ENCODE measurements around the gene KCNQ1. TPM values are rescaled to one million over a fixed set of nuclear protein-coding genes. Genes with fewer than 3 reads are reported as not detected.

Gene KCNQ1
- total RNA-seq, 1 donor from 2014 or later = 0.86 TPM

GRCh38 chr11:2833051-2833715 lies 388.4 kb downstream of the KCNQ1 start:
- H3K27ac Mint-ChIP-seq (ENCODE audit: unreplicated experiment) = no peak overlapping the region
- no peak for TF ChIP-seq CTCF (conservative IDR thresholded peaks at IDR 0.05)
- H3K4me3 Mint-ChIP-seq = no peak overlapping the region
- no peak for DNase-seq (ENCODE audit: low read depth, low spot score)
- H3K4me1 Mint-ChIP-seq = peaks cover 30% of the 10 kb centered on the region
- peaks cover 7% of the 10 kb centered on the region for H3K27me3 Mint-ChIP-seq (ENCODE audit: low read depth)
- peaks cover 9% of the 10 kb centered on the region for H3K36me3 Mint-ChIP-seq (ENCODE audit: low read depth)
- H3K9me3 Mint-ChIP-seq = peaks cover 14% of the 10 kb centered on the region

GRCh38 chr11:2833716-2834502 lies 389.1 kb downstream of the KCNQ1 start:
- Mint-ChIP-seq H3K36me3 (ENCODE audit: low read depth) (peaks cover 3% of the 10 kb centered on the region), H3K27me3 (ENCODE audit: low read depth) (peaks cover 7% of the 10 kb centered on the region)
- no peak for TF ChIP-seq CTCF (conservative IDR thresholded peaks at IDR 0.05)

GRCh38 chr11:2834503-2835273 lies 389.9 kb downstream of the KCNQ1 start:
- H3K9me3 Mint-ChIP-seq = no peaks in the 10 kb centered on the region
- H3K4me3 Mint-ChIP-seq = no peak overlapping the region
- DNase-seq (ENCODE audit: low read depth, low spot score) = no peak
- H3K27me3 Mint-ChIP-seq (ENCODE audit: low read depth) = peaks cover 7% of the 10 kb centered on the region
- no peaks in the 10 kb centered on the region for H3K36me3 Mint-ChIP-seq (ENCODE audit: low read depth)
- peaks cover 37% of the 10 kb centered on the region for H3K4me1 Mint-ChIP-seq
- no peak for TF ChIP-seq CTCF (conservative IDR thresholded peaks at IDR 0.05)
- no peak overlapping the region for H3K27ac Mint-ChIP-seq (ENCODE audit: unreplicated experiment)

More at GRCh38 chr11:2833716-2834502, 389.1 kb downstream of the KCNQ1 start:
- H3K9me3 Mint-ChIP-seq = peaks cover 7% of the 10 kb centered on the region
- no peak overlapping the region for H3K4me3 Mint-ChIP-seq
- DNase-seq (ENCODE audit: low read depth, low spot score) = no peak
- peaks cover 32% of the 10 kb centered on the region for H3K4me1 Mint-ChIP-seq
- H3K27ac Mint-ChIP-seq (ENCODE audit: unreplicated experiment) = peak overlapping the region; percentile 92

- TF ChIP-seq CTCF (conservative IDR thresholded peaks at IDR 0.05) = no peak
- Mint-ChIP-seq H3K4me1 (peaks cover 43% of the 10 kb centered on the region), H3K27me3 (ENCODE audit: low read depth) (peaks cover 7% of the 10 kb centered on the region), H3K36me3 (ENCODE audit: low read depth) (no peaks in the 10 kb centered on the region), H3K27ac (ENCODE audit: unreplicated experiment) (peak overlapping the region; percentile 50), H3K4me3 (no peak overlapping the region), H3K9me3 (no peaks in the 10 kb centered on the region)
- DNase-seq (ENCODE audit: low read depth, low spot score) = no peak
Measured at GRCh38 chr11:2835296-2835695, 390.5 kb downstream of the KCNQ1 start.

- Mint-ChIP-seq H3K27ac (ENCODE audit: unreplicated experiment) (no peak overlapping the region), H3K36me3 (ENCODE audit: low read depth) (no peaks in the 10 kb centered on the region), H3K4me1 (peaks cover 45% of the 10 kb centered on the region), H3K27me3 (ENCODE audit: low read depth) (peaks cover 7% of the 10 kb centered on the region), H3K4me3 (no peak overlapping the region), H3K9me3 (no peaks in the 10 kb centered on the region)
- TF ChIP-seq CTCF (conservative IDR thresholded peaks at IDR 0.05) = no peak
- DNase-seq (ENCODE audit: low read depth, low spot score) = no peak
Measured at GRCh38 chr11:2835751-2836150, 390.9 kb downstream of the KCNQ1 start.
